Measurements from ENCODE around the gene IRX2.

GRCh38 chr5:2750758-2751464 lies 566 bp downstream of the IRX2 start:
- TF ChIP-seq CTCF (IDR thresholded peaks at IDR 0.05), result no peak
- no peak for TF ChIP-seq POLR2A (IDR thresholded peaks at IDR 0.05)
